Upper lobe of left lung (tissue), 6 donors: ENCODE data around the gene LIG1. TPM values are rescaled to one million over a fixed set of nuclear protein-coding genes. Genes with fewer than 3 reads are reported as not detected.
A peak's percentile ranks its signal among the peaks of the same experiment; 100 is the strongest.

Experiments
- ATAC-seq, 2 donors: fragments of 200-7000 bp; cut with Tn5 transposase; one replicate each; pipeline ENCODE4 v1.9.1; 2022; ENCODE audit warnings: mild to moderate bottlenecking in 2 of 2, moderate library complexity in 2 of 2; ENCODE audit not compliant: low FRiP score in 2 of 2
- DNase-seq, 2 donors: peaks; one replicate each; pipeline ENCODE4 v3.0.0-alpha.2; 2019 to 2020
- H3K27ac ChIP-seq, 4 donors: fragments of 200-600 bp; sonication (generic); one replicate each; pipeline ENCODE4 v1.5.1; 2016 to 2019
- H3K27me3 ChIP-seq, 4 donors: fragments of 200-600 bp; sonication (generic); one replicate each; pipeline ENCODE4 v1.5.1; 2017 to 2019
- H3K36me3 ChIP-seq, 4 donors: fragments of 200-600 bp; sonication (generic); one replicate each; pipeline ENCODE4 v1.5.1; 2016 to 2019
- H3K4me1 ChIP-seq, 4 donors: fragments of 200-600 bp; sonication (generic); one replicate each; pipeline ENCODE4 v1.5.1; 2018 to 2019
- H3K4me3 ChIP-seq, 4 donors: fragments of 200-600 bp; sonication (generic); one replicate each; pipeline ENCODE4 v1.5.1; 2017 to 2019; ENCODE audit warnings: mild to moderate bottlenecking in 2 of 4, moderate library complexity in 1 of 4
- H3K9me3 ChIP-seq, 4 donors: fragments of 200-600 bp; sonication (generic); one replicate each; pipeline ENCODE4 v1.5.1; 2018 to 2019
- EP300 ChIP-seq, 4 donors: sonication (generic); formaldehyde crosslinking; IDR thresholded peaks; one replicate each; pipeline ENCODE4 v1.5.1; 2017; ENCODE audit warnings: antibody characterized with exemption in 4 of 4, control low read depth in 2 of 4
- POLR2A ChIP-seq, 4 donors: fragments of 450-650 bp; IDR thresholded peaks; one replicate each; pipeline ENCODE4 v1.5.1; 2016 to 2017; ENCODE audit warnings: antibody characterized with exemption in 4 of 4, mild to moderate bottlenecking in 2 of 4
- POLR2AphosphoS5 ChIP-seq, 2 donors: sonication (generic); formaldehyde crosslinking; IDR thresholded peaks; one replicate each; pipeline ENCODE4 v1.5.1; 2017; ENCODE audit warnings: antibody characterized with exemption in 2 of 2
- WGBS, 2 donors: methylation state at CpG; one replicate each; pipeline ENCODE4 v1.1.5; 2017 to 2018; 5-methylcytosine and 5-hydroxymethylcytosine counted together
- total RNA-seq, 6 donors: library from RNA; depleted of rRNA in 4 of 6; stranded (reverse); fragments of >200 nt in 4 of 6; gene quantifications; one replicate each; pipeline versions ENCODE4 v1.1.0 to v1.2.1, GENCODE V29; 2016 to 2021
- TF ChIP-seq, protein P1 (sequence below), 6 experiments: fragments of 450-650 bp in 4 of 6; fragments of 200-600 bp in 2 of 6; sonication (generic) in 2 of 6; IDR thresholded peaks; one replicate each; pipeline ENCODE4 v1.5.1; 2016 to 2019; ENCODE audit warnings: antibody characterized with exemption in 6 of 6
- donor health status: DM: no; HTN: no; CAD: no; lungs with moderate emphysema.
- donor health status: DM: no; HTN: yes; CAD: no; lungs with severe emphysema.

Gene LIG1
- total RNA-seq, 6 donors from 2014 or later = 11.4 to 113 (median 27.8) TPM

DNA sequence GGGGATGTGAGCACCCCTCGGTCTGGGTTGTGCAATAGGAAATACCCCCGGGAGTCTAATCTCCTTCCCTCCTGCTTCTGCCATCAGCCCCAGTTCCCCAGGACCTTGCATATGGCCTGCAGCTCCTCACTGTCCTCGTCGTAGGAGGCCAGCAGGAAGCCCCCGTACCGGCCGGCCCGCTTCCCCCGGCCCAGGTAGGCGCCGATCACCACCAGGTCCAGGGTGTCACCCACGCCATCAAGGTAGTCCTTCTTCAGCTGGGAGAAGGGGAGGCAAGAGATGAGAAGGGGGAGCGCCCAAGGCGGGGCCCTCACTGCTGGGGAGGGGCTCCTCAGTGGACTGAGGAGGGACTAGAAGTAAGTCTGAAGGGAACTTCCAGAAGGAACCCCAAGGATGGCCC is 49.1 kb downstream of the LIG1 start:
- Histone ChIP-seq H3K27me3 (no peaks in the 10 kb centered on the region), H3K9me3 (no peaks in the 10 kb centered on the region), H3K4me3 (no peak overlapping the region), H3K27ac (peak overlapping the region in 2 of 4 donors; percentile 33 to 81), H3K36me3 (peaks cover 0 to 5% (median 0%) of the 10 kb centered on the region in 4 donors), H3K4me1 (peaks cover 2 to 22% (median 12%) of the 10 kb centered on the region in 4 donors)
- WGBS, 2 donors = 55 to 79% methylated on average over 4 to 14 of the region's 14 CpGs
- ATAC-seq (no peak), DNase-seq (no peak)
- TF ChIP-seq, protein P1, sequence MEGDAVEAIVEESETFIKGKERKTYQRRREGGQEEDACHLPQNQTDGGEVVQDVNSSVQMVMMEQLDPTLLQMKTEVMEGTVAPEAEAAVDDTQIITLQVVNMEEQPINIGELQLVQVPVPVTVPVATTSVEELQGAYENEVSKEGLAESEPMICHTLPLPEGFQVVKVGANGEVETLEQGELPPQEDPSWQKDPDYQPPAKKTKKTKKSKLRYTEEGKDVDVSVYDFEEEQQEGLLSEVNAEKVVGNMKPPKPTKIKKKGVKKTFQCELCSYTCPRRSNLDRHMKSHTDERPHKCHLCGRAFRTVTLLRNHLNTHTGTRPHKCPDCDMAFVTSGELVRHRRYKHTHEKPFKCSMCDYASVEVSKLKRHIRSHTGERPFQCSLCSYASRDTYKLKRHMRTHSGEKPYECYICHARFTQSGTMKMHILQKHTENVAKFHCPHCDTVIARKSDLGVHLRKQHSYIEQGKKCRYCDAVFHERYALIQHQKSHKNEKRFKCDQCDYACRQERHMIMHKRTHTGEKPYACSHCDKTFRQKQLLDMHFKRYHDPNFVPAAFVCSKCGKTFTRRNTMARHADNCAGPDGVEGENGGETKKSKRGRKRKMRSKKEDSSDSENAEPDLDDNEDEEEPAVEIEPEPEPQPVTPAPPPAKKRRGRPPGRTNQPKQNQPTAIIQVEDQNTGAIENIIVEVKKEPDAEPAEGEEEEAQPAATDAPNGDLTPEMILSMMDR (IDR thresholded peaks at IDR 0.05) = no peak

DNA sequence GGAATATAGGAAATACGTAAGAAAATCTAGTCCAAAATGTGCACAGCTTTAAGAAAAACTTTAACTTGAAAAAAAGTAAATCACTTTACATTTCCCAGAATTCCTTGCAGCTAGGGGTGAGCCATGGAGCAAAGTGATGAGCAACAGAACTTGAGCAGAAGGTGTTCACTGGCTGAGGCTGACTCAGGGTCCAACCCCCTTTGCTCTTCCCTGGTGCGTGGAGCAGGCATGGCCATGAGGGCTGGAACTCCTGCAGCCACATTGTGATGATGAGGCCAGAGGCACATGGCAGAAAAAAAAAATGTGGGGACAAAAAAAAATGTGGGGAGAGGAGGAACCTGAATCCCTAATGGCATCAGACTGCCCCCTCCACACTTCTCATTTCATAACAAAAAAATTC is 49.6 kb downstream of the LIG1 start:
- 97% methylated on average over 2 of the region's 2 CpGs for WGBS, 2 donors
- Histone ChIP-seq H3K27ac (peak overlapping the region in 1 of 4 donors; percentile 33), H3K27me3 (no peaks in the 10 kb centered on the region), H3K9me3 (no peaks in the 10 kb centered on the region), H3K4me1 (peaks cover 2 to 22% (median 12%) of the 10 kb centered on the region in 4 donors), H3K36me3 (peaks cover 0 to 8% (median 0%) of the 10 kb centered on the region in 4 donors), H3K4me3 (no peak overlapping the region)
- TF ChIP-seq POLR2A (IDR thresholded peaks at IDR 0.05) = no peak
- ATAC-seq (no peak), DNase-seq (no peak)

DNA sequence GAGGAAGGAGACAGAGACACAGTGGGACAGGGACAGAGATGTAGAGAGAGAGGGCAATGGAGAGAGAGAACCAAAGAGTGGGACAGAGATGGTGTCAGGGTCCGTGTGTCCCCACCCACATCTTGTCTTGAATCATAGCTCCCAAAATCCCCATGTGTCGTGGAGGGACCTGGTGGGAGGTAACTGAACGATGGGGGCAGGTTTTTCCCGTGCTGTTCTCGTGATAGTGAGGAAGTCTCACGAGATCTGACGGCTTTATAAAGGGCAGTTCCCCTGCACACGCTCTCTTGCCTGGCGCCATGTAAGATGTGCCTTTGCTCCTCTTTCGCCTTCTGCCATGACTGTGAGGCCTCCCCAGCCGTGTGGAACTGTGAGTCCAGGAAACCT is 52.0 kb downstream of the LIG1 start:
- H3K4me3 ChIP-seq = no peak overlapping the region
- ATAC-seq (no peak), DNase-seq (no peak)
- H3K27me3 ChIP-seq = no peaks in the 10 kb centered on the region
- H3K4me1 ChIP-seq = peaks cover 2 to 17% (median 6%) of the 10 kb centered on the region in 4 donors
- 83 to 84% methylated on average over 11 of the region's 11 CpGs for WGBS, 2 donors
- H3K36me3 ChIP-seq = peaks cover 0 to 7% (median 0%) of the 10 kb centered on the region in 4 donors
- H3K27ac ChIP-seq = peak overlapping the region in 3 of 4 donors; percentile 18 to 76 (median 60)
- no peaks in the 10 kb centered on the region for H3K9me3 ChIP-seq
- TF ChIP-seq EP300 (IDR thresholded peaks at IDR 0.05) (no peak), POLR2A (IDR thresholded peaks at IDR 0.05) (no peak), POLR2AphosphoS5 (IDR thresholded peaks at IDR 0.05) (peak in 1 of 2 donors; percentile 8)
- TF ChIP-seq, protein P1 (IDR thresholded peaks at IDR 0.05) = no peak

DNA sequence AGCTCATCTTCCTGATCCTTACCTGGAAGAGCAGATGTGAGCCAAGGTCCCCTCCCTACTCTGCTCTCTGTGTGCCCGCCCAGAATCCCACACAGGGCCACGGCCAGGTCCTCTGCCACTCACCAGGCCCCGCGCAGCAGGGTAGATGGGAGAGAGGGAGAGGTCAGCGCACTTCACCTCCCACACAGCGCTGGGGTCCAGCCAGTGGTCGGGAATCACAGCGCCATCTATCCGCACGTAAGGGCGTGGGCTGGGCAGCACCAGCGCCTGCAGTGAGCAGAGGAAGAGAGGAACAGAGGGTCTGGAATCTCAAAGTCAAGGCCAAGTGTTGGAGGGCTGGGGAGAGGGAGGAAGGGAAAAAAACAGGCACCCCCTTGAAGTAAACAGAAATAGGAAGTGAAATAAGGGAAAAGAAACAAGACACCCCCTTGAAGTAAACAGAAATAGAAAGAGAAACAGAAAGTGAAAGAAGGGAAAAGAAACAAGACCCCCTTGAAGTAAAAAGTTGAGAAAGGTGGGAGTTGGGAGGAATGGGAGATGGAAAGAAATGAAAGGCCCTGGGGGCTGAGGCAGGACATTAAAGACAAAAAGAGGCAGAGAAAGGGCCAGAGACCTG is 52.5 kb downstream of the LIG1 start:
- DNase-seq = no peak
- H3K9me3 ChIP-seq = no peaks in the 10 kb centered on the region

DNA sequence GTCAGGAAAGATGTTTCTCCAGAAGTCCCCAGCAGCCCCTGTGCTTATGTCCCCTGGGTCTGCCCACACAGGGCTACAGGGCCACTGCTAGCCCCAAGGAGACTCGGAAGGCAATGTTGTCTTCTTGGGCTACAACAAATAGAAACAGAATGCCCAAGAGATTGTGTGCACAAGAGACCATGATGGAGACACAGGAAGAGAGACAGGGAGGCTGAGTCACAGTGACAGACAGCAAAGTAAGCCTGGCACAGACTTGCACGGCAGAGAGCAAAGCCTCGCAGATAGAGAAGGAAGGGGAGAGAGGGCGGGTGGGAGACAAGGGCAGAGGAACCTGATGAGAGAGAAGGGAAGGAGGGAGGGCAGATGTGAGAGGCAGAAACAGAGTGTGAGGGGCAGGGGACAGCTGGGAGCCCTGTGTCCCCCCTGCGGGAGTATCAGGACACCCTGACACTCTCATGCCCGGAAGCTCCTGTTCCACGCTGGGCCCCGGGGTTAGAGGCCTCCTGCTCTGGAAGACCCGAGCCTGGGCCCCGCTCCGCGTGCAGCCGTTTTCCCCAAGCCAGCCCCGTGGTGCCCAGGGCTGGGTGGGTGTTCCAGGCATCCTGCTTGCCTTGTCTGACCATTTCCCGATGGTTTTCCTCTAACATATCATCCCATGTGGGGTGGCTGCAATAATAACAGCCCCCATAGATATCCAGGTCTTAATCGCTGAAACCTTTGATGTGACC is 56.8 kb downstream of the LIG1 start:
- TF ChIP-seq EP300 (IDR thresholded peaks at IDR 0.05) (no peak), POLR2AphosphoS5 (IDR thresholded peaks at IDR 0.05) (no peak), POLR2A (IDR thresholded peaks at IDR 0.05) (no peak)
- TF ChIP-seq, protein P1 (IDR thresholded peaks at IDR 0.05) = no peak
- no peak overlapping the region for H3K4me3 ChIP-seq
- H3K36me3 ChIP-seq = peaks cover 0 to 7% (median 0%) of the 10 kb centered on the region in 4 donors
- no peak overlapping the region for H3K27ac ChIP-seq
- WGBS, 2 donors = 86 to 93% methylated on average over 15 to 16 of the region's 16 CpGs
- H3K9me3 ChIP-seq = no peaks in the 10 kb centered on the region
- no peak for DNase-seq
- no peak for ATAC-seq
- peaks cover 11 to 31% (median 18%) of the 10 kb centered on the region in 4 donors for H3K4me1 ChIP-seq
- no peaks in the 10 kb centered on the region for H3K27me3 ChIP-seq

More for the DNA sequence above, 52.5 kb downstream of the LIG1 start:
- WGBS, 2 donors = 80 to 85% methylated on average over 12 of the region's 12 CpGs
- Histone ChIP-seq H3K36me3 (peaks cover 0 to 7% (median 0%) of the 10 kb centered on the region in 4 donors), H3K27me3 (no peaks in the 10 kb centered on the region), H3K4me1 (peaks cover 2 to 12% (median 4%) of the 10 kb centered on the region in 4 donors), H3K27ac (peak overlapping the region; percentile 3 to 76 (median 39)), H3K4me3 (no peak overlapping the region)
- no peak for ATAC-seq
- TF ChIP-seq EP300 (IDR thresholded peaks at IDR 0.05) (no peak), POLR2AphosphoS5 (IDR thresholded peaks at IDR 0.05) (no peak)
